Right forelimb (tissue), 1 donor: ENCODE results near the gene MPO.

Experiments
- DNase-seq: peaks from one replicate; pipeline ENCODE4 v3.0.0-alpha.2; 2018

MPO gene, protein sequence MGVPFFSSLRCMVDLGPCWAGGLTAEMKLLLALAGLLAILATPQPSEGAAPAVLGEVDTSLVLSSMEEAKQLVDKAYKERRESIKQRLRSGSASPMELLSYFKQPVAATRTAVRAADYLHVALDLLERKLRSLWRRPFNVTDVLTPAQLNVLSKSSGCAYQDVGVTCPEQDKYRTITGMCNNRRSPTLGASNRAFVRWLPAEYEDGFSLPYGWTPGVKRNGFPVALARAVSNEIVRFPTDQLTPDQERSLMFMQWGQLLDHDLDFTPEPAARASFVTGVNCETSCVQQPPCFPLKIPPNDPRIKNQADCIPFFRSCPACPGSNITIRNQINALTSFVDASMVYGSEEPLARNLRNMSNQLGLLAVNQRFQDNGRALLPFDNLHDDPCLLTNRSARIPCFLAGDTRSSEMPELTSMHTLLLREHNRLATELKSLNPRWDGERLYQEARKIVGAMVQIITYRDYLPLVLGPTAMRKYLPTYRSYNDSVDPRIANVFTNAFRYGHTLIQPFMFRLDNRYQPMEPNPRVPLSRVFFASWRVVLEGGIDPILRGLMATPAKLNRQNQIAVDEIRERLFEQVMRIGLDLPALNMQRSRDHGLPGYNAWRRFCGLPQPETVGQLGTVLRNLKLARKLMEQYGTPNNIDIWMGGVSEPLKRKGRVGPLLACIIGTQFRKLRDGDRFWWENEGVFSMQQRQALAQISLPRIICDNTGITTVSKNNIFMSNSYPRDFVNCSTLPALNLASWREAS

GRCh38 chr17:58280480-58281217, at the start of gene MPO:
Gene MPO (minus strand): TSS chr17:58280935. CDS start chr17:58280758, 177 bp downstream.
- no peak for DNase-seq

DNA sequence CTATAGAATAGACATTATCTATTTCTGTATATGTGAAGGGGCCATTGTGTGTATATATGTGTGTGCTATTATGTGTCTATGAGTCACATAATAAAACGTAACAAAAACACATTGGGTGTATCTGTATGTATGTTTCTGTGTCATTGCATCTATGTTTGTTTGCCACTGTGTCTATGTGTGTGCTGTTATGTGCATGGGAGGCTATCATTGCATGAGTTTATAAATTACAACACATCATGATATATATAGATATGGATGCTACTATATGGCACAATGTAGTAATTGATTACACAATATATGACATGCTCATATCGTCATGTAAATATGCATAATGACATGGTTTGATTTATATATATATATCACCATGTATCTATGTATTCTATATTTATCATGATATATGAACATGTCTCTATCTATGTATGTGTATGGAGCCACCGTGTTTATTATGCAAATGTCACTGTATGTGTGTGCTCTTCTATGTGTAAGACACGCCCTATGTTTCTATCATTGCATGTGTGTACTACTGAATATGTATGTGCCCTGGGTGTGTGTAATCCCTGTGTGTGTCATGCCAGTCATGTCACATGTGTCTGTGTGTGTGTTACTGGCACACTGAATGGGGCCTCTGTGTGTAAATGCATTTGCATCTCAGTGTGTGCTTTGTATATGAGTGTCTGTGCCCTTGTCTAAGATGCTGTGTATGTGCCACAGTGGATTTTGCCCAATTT, 49.2 kb upstream of the MPO start:
- DNase-seq: no peak

GRCh38 chr17:58329035-58329809, 48.5 kb upstream of the MPO start:
- no peak for DNase-seq

DNA sequence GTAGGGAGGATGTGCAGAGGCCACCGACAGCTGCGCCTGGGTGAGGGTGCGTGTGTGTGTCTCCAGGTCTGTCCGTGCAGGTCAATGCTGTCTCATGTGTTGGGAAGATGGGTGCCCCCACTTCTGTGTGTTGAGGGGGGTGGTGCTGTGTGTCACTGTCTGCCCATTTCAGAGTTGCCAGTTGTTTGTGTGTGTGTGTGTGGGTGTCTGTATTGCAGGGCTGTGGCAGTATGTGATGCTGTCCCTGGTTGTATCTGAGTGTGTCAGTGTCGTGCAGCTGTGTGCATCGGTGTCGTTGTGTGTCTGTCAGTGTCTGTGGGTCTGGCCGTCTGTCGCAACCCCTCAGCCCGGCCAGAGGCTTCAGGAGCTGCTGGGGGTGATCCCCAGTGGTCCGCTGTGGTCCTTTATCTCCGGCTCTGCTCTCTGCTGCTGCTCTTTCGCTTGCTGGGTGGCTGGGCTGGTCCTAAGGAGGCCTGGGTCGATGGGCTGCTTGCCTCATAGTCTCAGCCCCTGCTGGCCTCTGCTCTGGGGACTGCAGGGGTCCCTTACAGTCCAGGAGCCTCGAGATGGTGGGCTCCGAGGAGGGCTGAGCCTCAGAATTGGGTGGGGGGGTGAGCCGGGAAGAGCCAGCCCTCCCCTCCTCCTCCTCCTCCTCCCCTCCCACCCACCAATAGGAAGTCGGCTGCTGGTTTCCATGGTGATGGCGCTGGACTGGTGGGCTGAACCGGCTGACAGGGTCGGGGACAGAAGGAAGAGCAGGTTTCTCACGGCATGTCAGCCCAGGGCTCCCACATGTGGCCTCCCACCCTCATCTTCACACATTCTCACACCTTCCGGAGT, 47.7 kb upstream of the MPO start, which contains the start of gene TSPOAP1:
Gene TSPOAP1, minus strand, starts transcription at position 601 of the 840 bp plus-strand sequence. CDS start 875 bp downstream, outside the sequence.
- DNase-seq: no peak

- DNase-seq: no peak
Measured at GRCh38 chr17:58327363-58328194, 46.8 kb upstream of the MPO start.

DNA sequence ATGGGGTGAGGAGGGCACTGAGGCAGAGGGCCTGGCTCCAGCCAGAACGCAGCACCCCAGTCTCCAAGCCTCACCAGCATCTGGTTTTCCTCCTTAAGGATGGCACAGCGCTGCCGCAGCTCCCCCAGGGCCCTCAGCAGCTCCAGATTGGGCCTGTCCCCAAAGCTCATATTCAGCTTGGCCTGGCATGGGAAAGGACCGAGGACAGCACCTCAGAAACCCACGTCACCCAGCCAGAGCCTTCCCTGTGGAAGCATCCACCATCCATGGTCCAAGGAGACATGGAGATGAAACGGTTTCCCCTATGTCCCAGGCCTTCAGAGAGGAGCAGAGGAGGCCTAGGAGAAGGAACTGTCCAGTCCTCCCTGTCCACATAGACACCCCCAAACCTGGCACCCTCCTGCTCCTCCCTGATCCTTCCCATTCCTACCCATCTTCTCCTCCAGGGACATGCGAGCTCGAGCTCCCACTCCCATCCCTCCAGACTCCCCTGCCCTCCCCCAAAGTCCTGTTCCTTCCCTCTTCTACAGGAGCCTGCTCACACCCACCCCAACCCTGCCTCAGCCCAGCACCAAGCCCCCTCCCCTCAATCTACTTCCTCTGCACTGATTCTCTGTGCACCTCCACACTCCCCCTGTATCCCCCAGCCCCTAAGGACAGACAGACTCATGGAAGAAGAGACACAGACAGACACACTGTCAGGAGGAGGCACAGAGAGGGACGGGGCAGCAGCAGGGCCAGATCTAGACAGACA, 46.1 kb upstream of the MPO start:
- no peak for DNase-seq

DNA sequence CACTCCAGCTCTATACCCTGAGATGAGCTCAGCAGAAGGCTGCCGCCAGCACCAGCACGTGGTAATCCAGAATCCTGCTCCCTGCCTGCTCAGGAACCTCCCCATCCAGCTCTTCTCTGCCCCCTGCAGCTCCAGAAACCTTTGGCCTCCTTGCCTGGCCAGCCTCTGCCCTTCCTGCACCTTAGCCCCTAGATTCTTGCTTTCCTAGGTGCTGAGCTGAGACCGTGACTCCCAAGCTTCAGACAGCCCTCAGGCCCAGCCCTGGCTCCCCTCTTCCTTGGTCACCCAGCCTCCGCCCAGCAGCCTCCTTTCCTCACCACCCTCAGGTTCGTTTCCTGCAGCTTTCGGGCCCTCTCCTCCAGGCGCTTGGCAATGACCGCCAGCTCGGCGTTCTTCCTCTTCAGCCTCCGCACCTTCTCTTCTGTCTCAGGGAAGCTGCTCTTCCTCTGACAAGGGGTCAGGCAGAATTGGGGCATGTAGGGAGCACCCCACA, 45.3 kb upstream of the MPO start:
- no peak for DNase-seq

GRCh38 chr17:58325289-58325726, 44.6 kb upstream of the MPO start:
- no peak for DNase-seq

GRCh38 chr17:58324409-58325288, 43.9 kb upstream of the MPO start:
- no peak for DNase-seq

DNA sequence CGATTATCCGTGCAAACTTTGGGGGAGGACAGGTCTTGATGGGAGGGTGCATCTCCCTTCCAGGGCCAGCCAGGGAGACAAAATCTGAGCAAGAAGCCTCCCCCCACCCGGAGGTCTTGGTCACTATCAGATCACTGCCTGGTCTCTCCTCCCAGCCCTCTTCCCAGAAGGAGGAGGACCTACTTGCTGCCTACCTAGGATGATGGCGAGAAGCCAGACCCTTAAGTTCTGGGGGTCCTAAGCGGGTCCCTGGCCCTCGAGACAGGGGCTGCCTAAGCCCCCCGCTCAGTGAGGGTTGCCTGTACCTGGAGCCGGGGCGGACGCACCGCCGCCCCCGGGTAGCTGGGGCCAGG, 43.3 kb upstream of the MPO start:
- no peak for DNase-seq

GRCh38 chr17:58323366-58324055, 42.8 kb upstream of the MPO start:
- no peak for DNase-seq

GRCh38 chr17:58322581-58323185, 41.9 kb upstream of the MPO start:
- DNase-seq: no peak

- DNase-seq: no peak
Measured at GRCh38 chr17:58321571-58322525, 41.1 kb upstream of the MPO start.

GRCh38 chr17:58320570-58321323, 40.0 kb upstream of the MPO start:
- no peak for DNase-seq

GRCh38 chr17:58320163-58320558, 39.4 kb upstream of the MPO start:
- no peak for DNase-seq
